ENCODE measurements around the gene SPP2. TPM values are rescaled to one million over a fixed set of nuclear protein-coding genes. Genes with fewer than 3 reads are reported as not detected.

Gene SPP2
- total and polyA plus RNA-seq, 4 donors: not detected

GRCh38 chr2:234111523-234111922 is 61.0 kb downstream of the SPP2 start:
- intact Hi-C loops (cut with DNase I): no loop called here
- no peak for ATAC-seq (ENCODE audit: low FRiP score)

GRCh38 chr2:234116010-234116409 is 65.5 kb downstream of the SPP2 start:
- no peaks in the 10 kb centered on the region for H3K36me3 ChIP-seq (ENCODE audit: control insufficient read depth in 1 of 2, insufficient read depth in 2 of 2, low read length in 1 of 2)
- intact Hi-C loops (cut with DNase I): no loop called here
- peaks cover 4% of the 10 kb centered on the region for H3K9me3 ChIP-seq (ENCODE audit: control insufficient read depth, low read length)
- no peak overlapping the region for H3K4me3 ChIP-seq (ENCODE audit: low read length in 2 of 2)
- ATAC-seq (ENCODE audit: low FRiP score) (no peak), DNase-seq (no peak)
- WGBS, 2 donors: 20 to 27% methylated on average over 4 of the region's 4 CpGs
- H3K4me1 ChIP-seq (ENCODE audit: control insufficient read depth in 1 of 2, insufficient read depth in 2 of 2, low read length in 2 of 2): no peaks in the 10 kb centered on the region
- no peaks in the 10 kb centered on the region for H3K27me3 ChIP-seq (ENCODE audit: control insufficient read depth in 1 of 2, insufficient read depth in 2 of 2, low read length in 1 of 2)
- no peak overlapping the region for H3K27ac ChIP-seq (ENCODE audit: low read depth in 1 of 2, low read length in 2 of 2)

More at GRCh38 chr2:234111523-234111922, 61.0 kb downstream of the SPP2 start:
- H3K27me3 ChIP-seq (ENCODE audit: control insufficient read depth in 1 of 2, insufficient read depth in 2 of 2, low read length in 1 of 2): no peaks in the 10 kb centered on the region
- no peaks in the 10 kb centered on the region for H3K9me3 ChIP-seq (ENCODE audit: control insufficient read depth, low read length)
- WGBS, 2 donors: 52 to 66% methylated on average over 1 of the region's 1 CpG
- H3K4me3 ChIP-seq (ENCODE audit: low read length in 2 of 2): no peak overlapping the region
- no peaks in the 10 kb centered on the region for H3K4me1 ChIP-seq (ENCODE audit: control insufficient read depth in 1 of 2, insufficient read depth in 2 of 2, low read length in 2 of 2)
- H3K27ac ChIP-seq (ENCODE audit: low read depth in 1 of 2, low read length in 2 of 2): no peak overlapping the region
- DNase-seq: no peak
- no peaks in the 10 kb centered on the region for H3K36me3 ChIP-seq (ENCODE audit: control insufficient read depth in 1 of 2, insufficient read depth in 2 of 2, low read length in 1 of 2)

GRCh38 chr2:234121999-234122398 is 71.5 kb downstream of the SPP2 start:
- H3K9me3 ChIP-seq (ENCODE audit: control insufficient read depth, low read length): peaks cover 4% of the 10 kb centered on the region
- DNase-seq (no peak), ATAC-seq (ENCODE audit: low FRiP score) (no peak)
- H3K4me3 ChIP-seq (ENCODE audit: low read length in 2 of 2): no peak overlapping the region
- H3K36me3 ChIP-seq (ENCODE audit: control insufficient read depth in 1 of 2, insufficient read depth in 2 of 2, low read length in 1 of 2): no peaks in the 10 kb centered on the region
- H3K27me3 ChIP-seq (ENCODE audit: control insufficient read depth in 1 of 2, insufficient read depth in 2 of 2, low read length in 1 of 2): no peaks in the 10 kb centered on the region
- intact Hi-C loops (cut with DNase I): no loop called here
- H3K27ac ChIP-seq (ENCODE audit: low read depth in 1 of 2, low read length in 2 of 2): no peak overlapping the region
- 80 to 89% methylated on average over 1 of the region's 1 CpG for whole genome bisulfite sequencing, 2 donors
- no peaks in the 10 kb centered on the region for H3K4me1 ChIP-seq (ENCODE audit: control insufficient read depth in 1 of 2, insufficient read depth in 2 of 2, low read length in 2 of 2)

GRCh38 chr2:234125451-234126145 is 75.1 kb downstream of the SPP2 start:
- ATAC-seq (ENCODE audit: low FRiP score): no peak
- no peak overlapping the region for H3K4me3 ChIP-seq (ENCODE audit: low read length in 2 of 2)
- H3K27me3 ChIP-seq (ENCODE audit: control insufficient read depth in 1 of 2, insufficient read depth in 2 of 2, low read length in 1 of 2): no peaks in the 10 kb centered on the region
- intact Hi-C loops (cut with DNase I): no loop called here
- WGBS, 2 donors: 66 to 69% methylated on average over 7 of the region's 7 CpGs
- H3K36me3 ChIP-seq (ENCODE audit: control insufficient read depth in 1 of 2, insufficient read depth in 2 of 2, low read length in 1 of 2): no peaks in the 10 kb centered on the region
- no peak overlapping the region for H3K27ac ChIP-seq (ENCODE audit: low read depth in 1 of 2, low read length in 2 of 2)
- H3K9me3 ChIP-seq (ENCODE audit: control insufficient read depth, low read length): no peaks in the 10 kb centered on the region
- DNase-seq: no peak
- no peaks in the 10 kb centered on the region for H3K4me1 ChIP-seq (ENCODE audit: control insufficient read depth in 1 of 2, insufficient read depth in 2 of 2, low read length in 2 of 2)

GRCh38 chr2:234126146-234126470 is 75.6 kb downstream of the SPP2 start:
- WGBS, 2 donors: 83 to 91% methylated on average over 6 of the region's 6 CpGs
- Histone ChIP-seq H3K27me3 (ENCODE audit: control insufficient read depth in 1 of 2, insufficient read depth in 2 of 2, low read length in 1 of 2) (no peaks in the 10 kb centered on the region), H3K9me3 (ENCODE audit: control insufficient read depth, low read length) (no peaks in the 10 kb centered on the region), H3K4me1 (ENCODE audit: control insufficient read depth in 1 of 2, insufficient read depth in 2 of 2, low read length in 2 of 2) (no peaks in the 10 kb centered on the region), H3K4me3 (ENCODE audit: low read length in 2 of 2) (no peak overlapping the region), H3K36me3 (ENCODE audit: control insufficient read depth in 1 of 2, insufficient read depth in 2 of 2, low read length in 1 of 2) (no peaks in the 10 kb centered on the region), H3K27ac (ENCODE audit: low read depth in 1 of 2, low read length in 2 of 2) (no peak overlapping the region)
- intact Hi-C loops (cut with DNase I): no loop called here
- no peak for DNase-seq
- ATAC-seq (ENCODE audit: low FRiP score): no peak

Other genes starting within 250 kb of the SPP2 start
- gene HJURP, start 196.2 kb upstream of the SPP2 start, total RNA-seq: 1 to 10 TPM; 1.1 TPM
- not detected for gene HJURP, start 196.2 kb upstream of the SPP2 start, polyA plus RNA-seq
- not detected for gene TRPM8, start 133.3 kb upstream of the SPP2 start, total RNA-seq
- gene TRPM8, start 133.3 kb upstream of the SPP2 start, polyA plus RNA-seq: not detected